K562 (cell line): ENCODE data around the gene TOR1A. TPM values are rescaled to one million over a fixed set of nuclear protein-coding genes. Genes with fewer than 3 reads are reported as not detected.

Experiments
- ATAC-seq: fragments of 200-7000 bp; cut with Tn5 transposase; 3 replicates; pipeline ENCODE4 v1.9.1; 2020; ENCODE audit warnings: moderate library complexity
- BruUV-seq: library from RNA; stranded (reverse); fragments of 400-500 nt; replicated peaks from 2 replicates; lab custom pipeline; 2021; lab: Mats Ljungman, UMichigan
- CTCF ChIA-PET: fragments of 300-600 bp; formaldehyde crosslinking; extraction: SDS; loops from one replicate; lab custom pipeline; 2021; ENCODE audit warnings: low intra/inter-chr PET ratio; lab: Yijun Ruan, JAX
- POLR2A ChIA-PET: fragments of 300-600, 350-650 bp; sonication (Branson Sonifier 250); formaldehyde crosslinking; extraction: SDS; loops from one replicate; lab custom pipeline; 2021; ENCODE audit warnings: antibody characterized with exemption, inconsistent platforms; lab: Yijun Ruan, JAX
- DNase-seq, 4 experiments: peaks; one replicate each; pipeline versions ENCODE4 v3.0.0 to v3.0.0-alpha.2; 2011 to 2018; ENCODE audit warnings: low spot score in 3 of 4, mixed read lengths in 3 of 4; ENCODE audit errors: extremely low read depth in 1 of 4
- FAIRE-seq: peaks from 2 replicates; lab custom pipeline; 2011; peaks lifted over from hg19 to GRCh38; lab: Jason Lieb, UNC
- H2AFZ ChIP-seq: 2 replicates; pipeline ENCODE4 v1.6.0; 2011; ENCODE audit warnings: low read depth, low read length, control low read depth, inconsistent platforms
- H3K27ac ChIP-seq: fragments of 200-600 bp; 3 replicates; pipeline ENCODE4 v1.8.0; 2011; ENCODE audit warnings: low read depth, mild to moderate bottlenecking, control low read depth, inconsistent platforms, low read length, moderate library complexity, mixed read lengths; ENCODE audit errors: extremely low read depth
- H3K27me3 ChIP-seq, 2 experiments: fragments of 300-600 bp in 1 of 2; 2 replicates in 1 of 2; 3 replicates in 1 of 2; pipeline versions ENCODE4 v1.6.0 to v1.8.0; 2011; ENCODE audit warnings: inconsistent platforms in 2 of 2, low read length in 2 of 2, mild to moderate bottlenecking in 1 of 2, mixed read lengths in 1 of 2, moderate library complexity in 1 of 2; ENCODE audit not compliant: control insufficient read depth in 2 of 2, insufficient read depth in 2 of 2
- H3K36me3 ChIP-seq: fragments of 300-600 bp; 3 replicates; pipeline ENCODE4 v1.8.0; 2011; ENCODE audit warnings: mild to moderate bottlenecking, low read length, inconsistent platforms; ENCODE audit not compliant: control insufficient read depth, insufficient read depth
- H3K4me1 ChIP-seq, 2 experiments: fragments of 200-600 bp in 1 of 2; replicated peaks in 1 of 2; 2 replicates in 1 of 2; 3 replicates in 1 of 2; pipeline versions ENCODE4 v1.5.1 to v1.8.0; 2011; ENCODE audit warnings: inconsistent platforms in 2 of 2, low read length in 2 of 2, mild to moderate bottlenecking in 1 of 2, mixed read lengths in 1 of 2, moderate library complexity in 1 of 2; ENCODE audit not compliant: control insufficient read depth in 2 of 2, insufficient read depth in 2 of 2
- H3K4me2 ChIP-seq: 2 replicates; pipeline ENCODE4 v1.6.1; 2011; ENCODE audit warnings: low read length, control low read depth, inconsistent platforms, mixed read lengths; ENCODE audit not compliant: insufficient read depth
- H3K4me3 ChIP-seq: fragments of 200-600 bp; sonication (generic), shearing (Covaris generic); 2 replicates; pipeline ENCODE4 v1.5.1; 2016; ENCODE audit warnings: control low read depth, inconsistent platforms
- H3K79me2 ChIP-seq: fragments of 200-600 bp; 3 replicates; pipeline ENCODE4 v1.8.0; 2011; ENCODE audit warnings: low read length, inconsistent platforms; ENCODE audit not compliant: control insufficient read depth, insufficient read depth
- H3K9ac ChIP-seq, 2 experiments: 2 replicates each; pipeline versions ENCODE4 v1.6.0 to v1.6.1; 2011; ENCODE audit warnings: low read depth in 2 of 2, low read length in 2 of 2, control low read depth in 1 of 2, inconsistent platforms in 1 of 2, mild to moderate bottlenecking in 1 of 2, mixed read lengths in 1 of 2; ENCODE audit not compliant: insufficient read depth in 1 of 2
- H3K9me1 ChIP-seq: one replicate; pipeline ENCODE4 v1.6.0; 2011; ENCODE audit warnings: inconsistent platforms, mild to moderate bottlenecking, low read length, moderate library complexity; ENCODE audit not compliant: control insufficient read depth, insufficient read depth
- H3K9me3 ChIP-seq: replicated peaks from 2 replicates; pipeline ENCODE4 v1.5.1; 2011; ENCODE audit warnings: low read depth, low read length, inconsistent platforms; ENCODE audit not compliant: control insufficient read depth, insufficient read depth
- H4K20me1 ChIP-seq: replicated peaks from 2 replicates; pipeline ENCODE4 v1.6.1; 2011; ENCODE audit warnings: low read length, inconsistent platforms, mixed read lengths; ENCODE audit not compliant: control insufficient read depth, insufficient read depth
- HNRNPK ChIP-seq: fragments of 200-400 bp; formaldehyde crosslinking; IDR thresholded peaks from one replicate; pipeline ENCODE4 v1.6.1; 2018; ENCODE audit warnings: mild to moderate bottlenecking, low read depth, low read length; ENCODE audit not compliant: poor library complexity, severe bottlenecking
- OTX1 ChIP-seq: fragments of 450-650 bp; formaldehyde crosslinking; IDR thresholded peaks from 2 replicates; pipeline ENCODE4 v1.4.0; 2022; ENCODE audit warnings: mild to moderate bottlenecking
- RAD21 ChIP-seq, 2 experiments: fragments of 250-450 bp in 1 of 2; fragments of 450-650 bp in 1 of 2; sonication (Bioruptor Pico) in 1 of 2; formaldehyde crosslinking in 1 of 2; IDR thresholded peaks in 1 of 2; conservative IDR thresholded peaks in 1 of 2; 2 replicates each; pipeline versions ENCODE4 v1.4.0 to v1.8.0; 2020 to 2022; ENCODE audit warnings: mild to moderate bottlenecking in 2 of 2, moderate library complexity in 1 of 2
- TEAD4 ChIP-seq, 2 experiments: sonication (generic) in 1 of 2; formaldehyde crosslinking in 1 of 2; IDR thresholded peaks; 2 replicates each; pipeline versions ENCODE4 v1.6.1 to v1.8.0; 2012 to 2022; ENCODE audit warnings: borderline replicate concordance in 1 of 2, inconsistent platforms in 1 of 2, low read length in 1 of 2, mild to moderate bottlenecking in 1 of 2, missing genetic modification reagents in 1 of 2
- ZKSCAN3 ChIP-seq: fragments of 250-450 bp; sonication (Bioruptor Pico); IDR thresholded peaks from 2 replicates; pipeline ENCODE4 v1.4.0; 2020
- WGBS: fragments of 100-300 bp; shearing (Covaris generic); methylation state at CpG from one replicate; pipeline ENCODE4 v1.1.6; 2016; ENCODE audit warnings: low coverage, mixed read lengths; ENCODE audit not compliant: insufficient coverage; ENCODE audit errors: missing lambda C conversion rate; 5-methylcytosine and 5-hydroxymethylcytosine counted together
- in situ Hi-C: fragments of 300-500 bp; cut with MboI; formaldehyde crosslinking; loops from 4 replicates; pipeline ENCODE4 v1.15.0; 2018; ENCODE audit warnings: inconsistent platforms, mixed read lengths
- intact Hi-C: fragments of 100-400 bp; cut with micrococcal nuclease; formaldehyde crosslinking; loops from 2 replicates; pipeline ENCODE4 v1.14.2; 2022
- polyA plus RNA-seq, 8 experiments: library from polyadenylated mRNA; depleted of rRNA in 4 of 8; stranded (reverse) in 5 of 8; unstranded in 3 of 8; fragments of >200 nt; fragmentation: Nextera tagmentation in 2 of 8; fragmentation: Illumina TruSeq in 1 of 8; extraction: Ambion mirVana in 2 of 8; extraction: Trizol in 1 of 8; gene quantifications; 2 replicates each; pipeline versions ENCODE4 v1.2.1 to v1.2.3, GENCODE V29; 2011 to 2014; ENCODE audit warnings: inconsistent platforms in 1 of 8, missing spikeins in 1 of 8
- total RNA-seq, 7 experiments: library from RNA; depleted of rRNA in 6 of 7; stranded (reverse); fragments of >200 nt in 6 of 7; fragmentation: Illumina TruSeq in 2 of 7; extraction: Trizol in 2 of 7; gene quantifications; 2 replicates each; pipeline versions ENCODE4 v1.2.1 to v1.2.3, GENCODE V29; 2011 to 2021; ENCODE audit warnings: low replicate concordance in 1 of 7
- TF ChIP-seq, protein P1 (sequence below): fragments of 200-800 bp; sonication (Bioruptor generic); IDR thresholded peaks from 2 replicates; pipeline ENCODE4 v1.6.1; 2017; ENCODE audit warnings: missing genetic modification characterization, missing compliant biosample characterization
- TF ChIP-seq, protein P2 (sequence below), 2 experiments: fragments of 450-650 bp; formaldehyde crosslinking in 1 of 2; IDR thresholded peaks; 2 replicates each; pipeline versions ENCODE4 v1.4.0 to v1.6.1; 2014 to 2020; ENCODE audit warnings: mild to moderate bottlenecking in 2 of 2, borderline replicate concordance in 1 of 2, low read depth in 1 of 2
- TF ChIP-seq, protein P3 (sequence below), 3 experiments: IDR thresholded peaks in 2 of 3; conservative IDR thresholded peaks in 1 of 3; 2 replicates each; pipeline ENCODE4 v1.5.1; 2011 to 2012; ENCODE audit warnings: low read length in 3 of 3, mild to moderate bottlenecking in 3 of 3, control low read depth in 2 of 3, improper control_type of control experiment in 1 of 3, inconsistent platforms in 1 of 3, low read depth in 1 of 3, mixed read lengths in 1 of 3, moderate library complexity in 1 of 3; ENCODE audit not compliant: insufficient read depth in 2 of 3

Gene TOR1A
- total and polyA plus RNA-seq, 9 of the 15 experiments (the other 6 are each of a cell fraction or from before 2014, with no cell fraction given), result 4.5 to 85.8 (median 51.3) TPM

DNA sequence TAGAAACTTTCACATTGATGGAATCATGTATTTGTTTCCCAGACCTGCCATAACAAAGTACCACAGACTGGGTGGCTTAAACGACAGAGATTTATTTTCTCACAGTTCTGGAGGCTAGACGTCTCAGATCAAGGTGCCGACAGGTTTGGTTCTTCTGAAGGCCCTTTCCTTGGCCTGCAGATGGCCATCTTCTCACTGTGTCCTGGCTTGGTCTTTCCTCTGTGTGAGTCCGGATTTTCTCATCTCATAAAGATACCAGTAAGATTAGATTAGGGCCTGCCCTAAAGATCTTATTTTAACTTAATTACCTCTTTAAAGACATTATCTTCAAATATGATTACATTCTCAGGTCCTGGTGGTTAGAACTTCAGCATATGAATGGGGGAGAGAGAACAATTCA lies 17.1 kb upstream of the TOR1A start:
- ATAC-seq, result no peak
- H3K27ac ChIP-seq, result 0 out of 3 replicates have a peak overlapping the region, but pooled peaks have one; percentile 20
- H3K4me2 ChIP-seq, result no peak overlapping the region
- intact Hi-C loops, result no loop called here
- 35% methylated on average over 4 of the region's 4 CpGs for WGBS
- DNase-seq, result peak in 1 of 4 experiments; percentile 46
- H3K36me3 ChIP-seq, result peaks cover 40% of the 10 kb centered on the region
- no peaks in the 10 kb centered on the region for H3K27me3 ChIP-seq
- H3K79me2 ChIP-seq, result peaks cover 57% of the 10 kb centered on the region
- peaks cover 37 to 41% of the 10 kb centered on the region in 2 experiments for H3K4me1 ChIP-seq
- peaks cover 6% of the 10 kb centered on the region for H3K9me1 ChIP-seq
- H3K4me3 ChIP-seq, result no peak overlapping the region
- H2AFZ ChIP-seq, result no peak overlapping the region
- FAIRE-seq, result peak; percentile 26
- POLR2A ChIA-PET, result interaction anchor here (0.6 to 3.1 kb wide), 5 partner anchors 12 to 1547 kb away, joined by 3 to 11 read pairs (median 4); no protein-coding TSS in a partner anchor
- H3K9me3 ChIP-seq, result no peaks in the 10 kb centered on the region
- peak overlapping the region in 1 of 2 experiments; percentile 46; a peak in 1 of 4 replicates for H3K9ac ChIP-seq
- CTCF ChIA-PET, result no interaction called here
- no TSS peak for BruUV-seq
- in situ Hi-C loops, result no loop called here
- H4K20me1 ChIP-seq, result no peaks in the 10 kb centered on the region
- TF ChIP-seq, protein P1, sequence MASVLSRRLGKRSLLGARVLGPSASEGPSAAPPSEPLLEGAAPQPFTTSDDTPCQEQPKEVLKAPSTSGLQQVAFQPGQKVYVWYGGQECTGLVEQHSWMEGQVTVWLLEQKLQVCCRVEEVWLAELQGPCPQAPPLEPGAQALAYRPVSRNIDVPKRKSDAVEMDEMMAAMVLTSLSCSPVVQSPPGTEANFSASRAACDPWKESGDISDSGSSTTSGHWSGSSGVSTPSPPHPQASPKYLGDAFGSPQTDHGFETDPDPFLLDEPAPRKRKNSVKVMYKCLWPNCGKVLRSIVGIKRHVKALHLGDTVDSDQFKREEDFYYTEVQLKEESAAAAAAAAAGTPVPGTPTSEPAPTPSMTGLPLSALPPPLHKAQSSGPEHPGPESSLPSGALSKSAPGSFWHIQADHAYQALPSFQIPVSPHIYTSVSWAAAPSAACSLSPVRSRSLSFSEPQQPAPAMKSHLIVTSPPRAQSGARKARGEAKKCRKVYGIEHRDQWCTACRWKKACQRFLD (CRISPR knock-in tag), result no peak
- TF ChIP-seq, protein P2, sequence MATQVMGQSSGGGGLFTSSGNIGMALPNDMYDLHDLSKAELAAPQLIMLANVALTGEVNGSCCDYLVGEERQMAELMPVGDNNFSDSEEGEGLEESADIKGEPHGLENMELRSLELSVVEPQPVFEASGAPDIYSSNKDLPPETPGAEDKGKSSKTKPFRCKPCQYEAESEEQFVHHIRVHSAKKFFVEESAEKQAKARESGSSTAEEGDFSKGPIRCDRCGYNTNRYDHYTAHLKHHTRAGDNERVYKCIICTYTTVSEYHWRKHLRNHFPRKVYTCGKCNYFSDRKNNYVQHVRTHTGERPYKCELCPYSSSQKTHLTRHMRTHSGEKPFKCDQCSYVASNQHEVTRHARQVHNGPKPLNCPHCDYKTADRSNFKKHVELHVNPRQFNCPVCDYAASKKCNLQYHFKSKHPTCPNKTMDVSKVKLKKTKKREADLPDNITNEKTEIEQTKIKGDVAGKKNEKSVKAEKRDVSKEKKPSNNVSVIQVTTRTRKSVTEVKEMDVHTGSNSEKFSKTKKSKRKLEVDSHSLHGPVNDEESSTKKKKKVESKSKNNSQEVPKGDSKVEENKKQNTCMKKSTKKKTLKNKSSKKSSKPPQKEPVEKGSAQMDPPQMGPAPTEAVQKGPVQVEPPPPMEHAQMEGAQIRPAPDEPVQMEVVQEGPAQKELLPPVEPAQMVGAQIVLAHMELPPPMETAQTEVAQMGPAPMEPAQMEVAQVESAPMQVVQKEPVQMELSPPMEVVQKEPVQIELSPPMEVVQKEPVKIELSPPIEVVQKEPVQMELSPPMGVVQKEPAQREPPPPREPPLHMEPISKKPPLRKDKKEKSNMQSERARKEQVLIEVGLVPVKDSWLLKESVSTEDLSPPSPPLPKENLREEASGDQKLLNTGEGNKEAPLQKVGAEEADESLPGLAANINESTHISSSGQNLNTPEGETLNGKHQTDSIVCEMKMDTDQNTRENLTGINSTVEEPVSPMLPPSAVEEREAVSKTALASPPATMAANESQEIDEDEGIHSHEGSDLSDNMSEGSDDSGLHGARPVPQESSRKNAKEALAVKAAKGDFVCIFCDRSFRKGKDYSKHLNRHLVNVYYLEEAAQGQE (IDR thresholded peaks at IDR 0.05; ENCODE audit: borderline replicate concordance), result peak; percentile 39; the same call in 1 of the 2 replicates
- TF ChIP-seq, protein P2 (CRISPR knock-in tag; IDR thresholded peaks at IDR 0.05; ENCODE audit: low read depth), result no peak
- TF ChIP-seq OTX1 (CRISPR knock-in tag) (no peak), RAD21 (CRISPR knock-in tag; conservative IDR thresholded peaks at IDR 0.05 in 1 of 2, IDR thresholded peaks at IDR 0.05 in 1 of 2) (peak; percentile 26 to 57; a peak in 3 of 4 replicates), ZKSCAN3 (CRISPR knock-in tag) (no peak), TEAD4 (IDR thresholded peaks at IDR 0.05; ENCODE audit: low read length) (no peak), TEAD4 (CRISPR knock-in tag; IDR thresholded peaks at IDR 0.05; ENCODE audit: borderline replicate concordance) (no peak), HNRNPK (no peak)
- TF ChIP-seq, protein P3, sequence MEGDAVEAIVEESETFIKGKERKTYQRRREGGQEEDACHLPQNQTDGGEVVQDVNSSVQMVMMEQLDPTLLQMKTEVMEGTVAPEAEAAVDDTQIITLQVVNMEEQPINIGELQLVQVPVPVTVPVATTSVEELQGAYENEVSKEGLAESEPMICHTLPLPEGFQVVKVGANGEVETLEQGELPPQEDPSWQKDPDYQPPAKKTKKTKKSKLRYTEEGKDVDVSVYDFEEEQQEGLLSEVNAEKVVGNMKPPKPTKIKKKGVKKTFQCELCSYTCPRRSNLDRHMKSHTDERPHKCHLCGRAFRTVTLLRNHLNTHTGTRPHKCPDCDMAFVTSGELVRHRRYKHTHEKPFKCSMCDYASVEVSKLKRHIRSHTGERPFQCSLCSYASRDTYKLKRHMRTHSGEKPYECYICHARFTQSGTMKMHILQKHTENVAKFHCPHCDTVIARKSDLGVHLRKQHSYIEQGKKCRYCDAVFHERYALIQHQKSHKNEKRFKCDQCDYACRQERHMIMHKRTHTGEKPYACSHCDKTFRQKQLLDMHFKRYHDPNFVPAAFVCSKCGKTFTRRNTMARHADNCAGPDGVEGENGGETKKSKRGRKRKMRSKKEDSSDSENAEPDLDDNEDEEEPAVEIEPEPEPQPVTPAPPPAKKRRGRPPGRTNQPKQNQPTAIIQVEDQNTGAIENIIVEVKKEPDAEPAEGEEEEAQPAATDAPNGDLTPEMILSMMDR (IDR thresholded peaks at IDR 0.05 in 2 of 3, conservative IDR thresholded peaks at IDR 0.05 in 1 of 3; ENCODE audit: insufficient read depth in 2 of 3, low read depth in 1 of 3, low read length in 3 of 3), result peak; percentile 13 to 53 (median 19); a peak in 3 of 6 replicates
